Measurements from ENCODE around the gene IFT80. TPM values are rescaled to one million over a fixed set of nuclear protein-coding genes. Genes with fewer than 3 reads are reported as not detected.
A peak's percentile ranks its signal among the peaks of the same experiment; 100 is the strongest.

Gene IFT80
- total RNA-seq, 1 donor from 2014 or later, result 26.8 TPM

GRCh38 chr3:160225176-160226025, 173.6 kb downstream of the IFT80 start, which contains the start of gene C3orf80:
Gene C3orf80, plus strand, starts transcription at chr3:160225422. Its CDS starts 214 bp downstream, at chr3:160225636.
- intact Hi-C loops (cut with DNase I), result no loop called here
- ATAC-seq (peak; percentile 33), DNase-seq (ENCODE audit: low spot score) (no peak)

- DNase-seq (ENCODE audit: low spot score), result no peak
- intact Hi-C loops (cut with DNase I), result no loop called here
- peak; percentile 21 for ATAC-seq
Observed at GRCh38 chr3:160224811-160225175, 174.2 kb downstream of the IFT80 start.

GRCh38 chr3:160224256-160224655, 174.8 kb downstream of the IFT80 start:
- DNase-seq (ENCODE audit: low spot score) (no peak), ATAC-seq (peak; percentile 35)
- intact Hi-C loops (cut with DNase I), result no loop called here

GRCh38 chr3:160221019-160221418, 178.0 kb downstream of the IFT80 start:
- intact Hi-C loops (cut with DNase I), result no loop called here
- DNase-seq (ENCODE audit: low spot score) (no peak), ATAC-seq (no peak)

- ATAC-seq (no peak), DNase-seq (ENCODE audit: low spot score) (no peak)
- intact Hi-C loops (cut with DNase I), result no loop called here
Observed at GRCh38 chr3:160220038-160220437, 179.0 kb downstream of the IFT80 start.

- intact Hi-C loops (cut with DNase I), result no loop called here
- ATAC-seq (no peak), DNase-seq (ENCODE audit: low spot score) (no peak)
Observed at GRCh38 chr3:160218136-160218535, 180.9 kb downstream of the IFT80 start.

- intact Hi-C loops (cut with DNase I), result no loop called here
- DNase-seq (ENCODE audit: low spot score) (no peak), ATAC-seq (no peak)
Observed at GRCh38 chr3:160217675-160218074, 181.3 kb downstream of the IFT80 start.

GRCh38 chr3:160213191-160213590, 185.8 kb downstream of the IFT80 start:
- ATAC-seq, result no peak
- DNase-seq (ENCODE audit: low spot score), result no peak
- intact Hi-C loops (cut with DNase I), result no loop called here

GRCh38 chr3:160210799-160211221, 188.2 kb downstream of the IFT80 start:
- DNase-seq (ENCODE audit: low spot score) (no peak), ATAC-seq (no peak)
- intact Hi-C loops (cut with DNase I), result no loop called here

- intact Hi-C loops (cut with DNase I), result no loop called here
- DNase-seq (ENCODE audit: low spot score), result no peak
- no peak for ATAC-seq
Observed at GRCh38 chr3:160210341-160210740, 188.7 kb downstream of the IFT80 start.

Small RNAs within 50 kb of the gene (microRNA-seq; reads per million reads assigned to microRNA genes)
- gene MIR15B (1,767 reads per million, percentile 87 among the genes with 10 or more reads in this experiment), gene MIR16-2 (250 reads per million, percentile 69 among the genes with 10 or more reads in this experiment)

Other genes starting within 250 kb of the IFT80 start
- 0.49 TPM for gene C3orf80, start 173.8 kb downstream of the IFT80 start, total RNA-seq
- gene SMC4, start 425 bp upstream of the IFT80 start, total RNA-seq, result 21.4 TPM
- gene TRIM59, start 50.6 kb upstream of the IFT80 start, total RNA-seq, result 1.4 TPM
- gene KPNA4, start 166.3 kb upstream of the IFT80 start, total RNA-seq, result 62.0 TPM